ENCODE data around the gene TMEM63C. TPM values are rescaled to one million over a fixed set of nuclear protein-coding genes. Genes with fewer than 3 reads are reported as not detected.

Gene TMEM63C
- polyA plus RNA-seq, 1 donor (not counting 4 experiments of a cell fraction or from before 2014, with no cell fraction given), result 0.66 TPM

DNA sequence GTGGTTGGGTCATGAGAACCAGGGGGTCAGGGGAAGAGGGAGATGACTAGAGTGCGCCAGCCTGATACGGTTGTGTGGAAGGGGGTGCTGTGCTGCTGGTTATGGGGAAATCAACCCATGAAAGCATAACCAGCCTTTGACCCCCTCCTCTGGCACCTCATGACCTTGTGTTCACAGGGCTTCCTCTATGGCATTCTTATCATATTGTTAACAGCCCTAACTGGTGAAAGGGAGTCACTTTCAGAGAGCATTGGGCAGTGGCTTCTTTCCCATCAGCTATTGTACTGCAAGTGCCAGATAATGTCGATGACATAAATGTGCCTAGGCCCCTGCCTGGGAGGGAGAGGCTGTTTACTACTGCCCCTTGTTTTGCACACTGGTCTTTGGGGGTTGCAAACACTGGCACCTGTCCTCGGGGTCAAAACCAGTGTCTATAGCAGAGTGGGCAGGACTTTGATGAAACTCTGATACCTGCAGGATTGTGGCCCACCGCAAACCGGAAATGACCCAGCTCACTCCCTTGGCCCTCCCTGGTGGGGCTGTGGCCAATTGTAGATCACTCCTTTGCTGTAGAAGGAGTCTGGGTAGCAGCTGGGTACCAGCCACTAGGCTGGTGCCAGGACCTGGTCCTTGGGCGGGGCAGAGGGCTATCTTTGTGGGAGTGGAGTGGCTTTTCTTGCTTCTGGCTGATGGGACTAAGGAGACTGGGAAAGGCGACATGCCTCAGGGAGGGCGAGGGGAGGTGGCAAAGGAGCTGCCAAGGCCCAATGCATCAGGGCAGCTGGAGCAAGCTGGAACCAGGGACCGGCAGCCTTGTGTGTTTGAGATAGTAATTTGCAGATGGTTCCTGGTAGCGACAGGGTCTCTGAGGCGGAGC is 634 bp upstream of the TMEM63C start:
- Histone ChIP-seq H3K36me3 (ENCODE audit: control insufficient read depth in 2 of 2, extremely low read depth in 1 of 2, insufficient read depth in 2 of 2, low read length in 2 of 2) (no peaks in the 10 kb centered on the region), H4K20me1 (ENCODE audit: control insufficient read depth, extremely low read depth, insufficient read depth, low read length) (no peaks in the 10 kb centered on the region), H3K9me3 (ENCODE audit: control insufficient read depth, low read depth, low read length) (no peaks in the 10 kb centered on the region), H3K27me3 (ENCODE audit: control insufficient read depth, extremely low read depth, insufficient read depth, low read length) (no peaks in the 10 kb centered on the region), H3K4me2 (ENCODE audit: control insufficient read depth, extremely low read depth, insufficient read depth, low read depth, low read length) (peak overlapping the region; percentile 82), H2AFZ (ENCODE audit: control insufficient read depth, low read length) (peak overlapping the region; percentile 69), H3K27ac (ENCODE audit: control insufficient read depth, insufficient read depth, low read length) (no peak overlapping the region), H3K4me1 (ENCODE audit: control insufficient read depth, extremely low read depth, insufficient read depth, low read length) (peaks cover 11% of the 10 kb centered on the region), H3K9ac (ENCODE audit: control insufficient read depth, extremely low read depth, insufficient read depth, low read length) (no peak overlapping the region), H3K9me1 (ENCODE audit: control insufficient read depth, extremely low read depth, insufficient read depth, low read length) (no peaks in the 10 kb centered on the region), H3K4me3 (ENCODE audit: control insufficient read depth in 2 of 3, extremely low read depth in 1 of 3, insufficient read depth in 2 of 3, low read depth in 1 of 3, low read length in 3 of 3) (peak overlapping the region in 1 of 3 experiments; percentile 59), H3K79me2 (ENCODE audit: control insufficient read depth, insufficient read depth, low read length) (no peaks in the 10 kb centered on the region)
- FAIRE-seq (no peak), DNase-seq (ENCODE audit: low read depth, low spot score) (no peak)
- dilution Hi-C loops (cut with MboI; ENCODE audit: extremely low pct_ligation_motif_present, low sequenced_read_pairs), result no loop called here
- TF ChIP-seq, protein P1, sequence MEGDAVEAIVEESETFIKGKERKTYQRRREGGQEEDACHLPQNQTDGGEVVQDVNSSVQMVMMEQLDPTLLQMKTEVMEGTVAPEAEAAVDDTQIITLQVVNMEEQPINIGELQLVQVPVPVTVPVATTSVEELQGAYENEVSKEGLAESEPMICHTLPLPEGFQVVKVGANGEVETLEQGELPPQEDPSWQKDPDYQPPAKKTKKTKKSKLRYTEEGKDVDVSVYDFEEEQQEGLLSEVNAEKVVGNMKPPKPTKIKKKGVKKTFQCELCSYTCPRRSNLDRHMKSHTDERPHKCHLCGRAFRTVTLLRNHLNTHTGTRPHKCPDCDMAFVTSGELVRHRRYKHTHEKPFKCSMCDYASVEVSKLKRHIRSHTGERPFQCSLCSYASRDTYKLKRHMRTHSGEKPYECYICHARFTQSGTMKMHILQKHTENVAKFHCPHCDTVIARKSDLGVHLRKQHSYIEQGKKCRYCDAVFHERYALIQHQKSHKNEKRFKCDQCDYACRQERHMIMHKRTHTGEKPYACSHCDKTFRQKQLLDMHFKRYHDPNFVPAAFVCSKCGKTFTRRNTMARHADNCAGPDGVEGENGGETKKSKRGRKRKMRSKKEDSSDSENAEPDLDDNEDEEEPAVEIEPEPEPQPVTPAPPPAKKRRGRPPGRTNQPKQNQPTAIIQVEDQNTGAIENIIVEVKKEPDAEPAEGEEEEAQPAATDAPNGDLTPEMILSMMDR (optimal IDR thresholded peaks at IDR 0.05 in 1 of 3, IDR thresholded peaks at IDR 0.05 in 1 of 3, conservative IDR thresholded peaks at IDR 0.05 in 1 of 3; ENCODE audit: extremely low read depth in 1 of 3, insufficient read depth in 2 of 3, low read length in 3 of 3), result no peak
- no peak for TF ChIP-seq EZH2 (IDR thresholded peaks at IDR 0.05; ENCODE audit: low read length)

DNA sequence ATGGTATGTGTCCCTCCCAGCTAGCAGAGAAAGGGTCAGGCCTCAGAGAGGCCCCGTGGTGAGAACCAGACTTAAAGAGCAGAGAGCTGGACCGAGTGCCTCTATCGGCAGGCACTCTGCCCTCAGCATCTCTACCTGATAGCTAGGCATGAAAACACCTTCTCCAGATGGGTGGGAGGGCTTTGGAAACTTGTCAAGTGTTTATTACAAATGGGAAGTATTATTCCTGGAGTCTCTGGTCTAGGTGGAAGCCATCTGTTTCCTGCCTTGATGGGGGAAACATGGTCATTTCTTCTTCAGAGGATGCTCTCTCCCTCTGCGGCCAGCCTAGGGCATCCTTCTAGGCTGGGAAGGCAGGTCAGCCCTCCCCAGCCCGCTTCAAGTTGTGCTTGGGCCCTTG is 2.3 kb downstream of the TMEM63C start:
- H3K36me3 ChIP-seq (ENCODE audit: control insufficient read depth in 2 of 2, extremely low read depth in 1 of 2, insufficient read depth in 2 of 2, low read length in 2 of 2), result no peaks in the 10 kb centered on the region
- no peak overlapping the region for H3K4me2 ChIP-seq (ENCODE audit: control insufficient read depth, extremely low read depth, insufficient read depth, low read depth, low read length)
- no peak overlapping the region for H2AFZ ChIP-seq (ENCODE audit: control insufficient read depth, low read length)
- peaks cover 11% of the 10 kb centered on the region for H3K4me1 ChIP-seq (ENCODE audit: control insufficient read depth, extremely low read depth, insufficient read depth, low read length)
- H3K79me2 ChIP-seq (ENCODE audit: control insufficient read depth, insufficient read depth, low read length), result no peaks in the 10 kb centered on the region
- no peaks in the 10 kb centered on the region for H3K9me3 ChIP-seq (ENCODE audit: control insufficient read depth, low read depth, low read length)
- H3K4me3 ChIP-seq (ENCODE audit: control insufficient read depth in 2 of 3, extremely low read depth in 1 of 3, insufficient read depth in 2 of 3, low read depth in 1 of 3, low read length in 3 of 3), result no peak overlapping the region
- no peak overlapping the region for H3K27ac ChIP-seq (ENCODE audit: control insufficient read depth, insufficient read depth, low read length)
- dilution Hi-C loops (cut with MboI; ENCODE audit: extremely low pct_ligation_motif_present, low sequenced_read_pairs), result no loop called here
- FAIRE-seq, result no peak
- no peaks in the 10 kb centered on the region for H4K20me1 ChIP-seq (ENCODE audit: control insufficient read depth, extremely low read depth, insufficient read depth, low read length)
- no peak overlapping the region for H3K9ac ChIP-seq (ENCODE audit: control insufficient read depth, extremely low read depth, insufficient read depth, low read length)
- TF ChIP-seq, protein P1 (optimal IDR thresholded peaks at IDR 0.05 in 1 of 3, IDR thresholded peaks at IDR 0.05 in 1 of 3, conservative IDR thresholded peaks at IDR 0.05 in 1 of 3; ENCODE audit: extremely low read depth in 1 of 3, insufficient read depth in 2 of 3, low read length in 3 of 3), result no peak
- no peak for TF ChIP-seq EZH2 (IDR thresholded peaks at IDR 0.05; ENCODE audit: low read length)
- DNase-seq (ENCODE audit: low read depth, low spot score), result no peak
- H3K9me1 ChIP-seq (ENCODE audit: control insufficient read depth, extremely low read depth, insufficient read depth, low read length), result no peaks in the 10 kb centered on the region
- H3K27me3 ChIP-seq (ENCODE audit: control insufficient read depth, extremely low read depth, insufficient read depth, low read length), result no peaks in the 10 kb centered on the region
